Astrocyte (in vitro differentiated cells and primary cell): ENCODE results near the gene PSMC3IP. TPM values are rescaled to one million over a fixed set of nuclear protein-coding genes. Genes with fewer than 3 reads are reported as not detected.
"Not testable (repeated sequence)": the region's sequence is repeated elsewhere in the genome, so short reads cannot be mapped to it uniquely, and the experiment has no call there.

Source experiments
- DNase-seq: peaks from one replicate; pipeline ENCODE4 v3.0.0-alpha.2; 2010; ENCODE audit warnings: low read depth
- FAIRE-seq: peaks from 2 replicates; lab custom pipeline; 2011; peaks lifted over from hg19 to GRCh38; lab: Jason Lieb, UNC
- H2AFZ ChIP-seq: 2 replicates; pipeline ENCODE4 v1.6.0; 2012; ENCODE audit warnings: low read depth, low read length, inconsistent platforms
- H3K27ac ChIP-seq: 2 replicates; pipeline ENCODE4 v1.5.1; 2011; ENCODE audit warnings: low read depth, low read length, inconsistent platforms
- H3K27me3 ChIP-seq: 2 replicates; pipeline ENCODE4 v1.6.0; 2011; ENCODE audit warnings: low read length, inconsistent platforms; ENCODE audit not compliant: insufficient read depth
- H3K36me3 ChIP-seq: 2 replicates; pipeline ENCODE4 v1.5.1; 2011; ENCODE audit warnings: low read length, inconsistent platforms; ENCODE audit not compliant: insufficient read depth
- H3K4me1 ChIP-seq: 2 replicates; pipeline ENCODE4 v1.5.1; 2011; ENCODE audit warnings: low read length, inconsistent platforms; ENCODE audit not compliant: insufficient read depth
- H3K4me2 ChIP-seq: 2 replicates; pipeline ENCODE4 v1.6.0; 2012; ENCODE audit warnings: low read length, inconsistent platforms
- H3K4me3 ChIP-seq: 2 replicates; pipeline ENCODE4 v1.5.1; 2011; ENCODE audit warnings: low read depth, mild to moderate bottlenecking, low read length, inconsistent platforms; ENCODE audit not compliant: insufficient read depth
- H3K79me2 ChIP-seq: 2 replicates; pipeline ENCODE4 v1.6.0; 2012; ENCODE audit warnings: mild to moderate bottlenecking, low read length, inconsistent platforms; ENCODE audit not compliant: insufficient read depth
- H3K9ac ChIP-seq: 2 replicates; pipeline ENCODE4 v1.6.0; 2012; ENCODE audit warnings: mild to moderate bottlenecking, low read length, inconsistent platforms
- H3K9me3 ChIP-seq: 2 replicates; pipeline ENCODE4 v1.5.1; 2012; ENCODE audit warnings: low read depth, mild to moderate bottlenecking, low read length, inconsistent platforms; ENCODE audit not compliant: insufficient read depth
- H4K20me1 ChIP-seq: 2 replicates; pipeline ENCODE4 v1.6.0; 2012; ENCODE audit warnings: low read length, inconsistent platforms; ENCODE audit not compliant: insufficient read depth
- H3K27ac Mint-ChIP-seq: one replicate; pipeline ENCODE4 v1.8.0; 2021; ENCODE audit warnings: mild to moderate bottlenecking, mixed read lengths; ENCODE audit not compliant: unreplicated experiment
- H3K27me3 Mint-ChIP-seq: one replicate; pipeline ENCODE4 v1.8.0; 2021; ENCODE audit warnings: low read depth, mixed read lengths; ENCODE audit not compliant: unreplicated experiment
- H3K36me3 Mint-ChIP-seq: one replicate; pipeline ENCODE4 v1.8.0; 2021; ENCODE audit warnings: low read depth, mixed read lengths; ENCODE audit not compliant: unreplicated experiment
- H3K4me1 Mint-ChIP-seq: one replicate; pipeline ENCODE4 v1.8.0; 2021; ENCODE audit warnings: low read depth, mixed read lengths; ENCODE audit not compliant: unreplicated experiment
- H3K4me3 Mint-ChIP-seq: one replicate; pipeline ENCODE4 v1.8.0; 2021; ENCODE audit warnings: mild to moderate bottlenecking, moderate library complexity, mixed read lengths; ENCODE audit not compliant: unreplicated experiment
- H3K9me3 Mint-ChIP-seq: one replicate; pipeline ENCODE4 v1.8.0; 2021; ENCODE audit warnings: mild to moderate bottlenecking, mixed read lengths; ENCODE audit not compliant: unreplicated experiment
- EZH2 ChIP-seq: IDR thresholded peaks from 2 replicates; pipeline ENCODE4 v1.6.1; 2012; ENCODE audit warnings: mild to moderate bottlenecking, low read length, inconsistent platforms; ENCODE audit not compliant: insufficient read depth
- total RNA-seq: library from RNA; stranded (reverse); gene quantifications from 2 replicates; pipeline ENCODE4 v1.2.1, GENCODE V29; 2021
- TF ChIP-seq, protein P1 (sequence below): IDR thresholded peaks from 2 replicates; pipeline ENCODE4 v1.5.1; 2011; ENCODE audit warnings: low read depth, mild to moderate bottlenecking, inconsistent platforms, low read length, moderate library complexity; ENCODE audit not compliant: insufficient read depth

PSMC3IP gene
- total RNA-seq, 1 donor from 2014 or later = 8.7 TPM

GRCh38 chr17:42553161-42553818, 24.2 kb downstream of the PSMC3IP start:
- Histone ChIP-seq H2AFZ (no peak overlapping the region), H3K27me3 (no peaks in the 10 kb centered on the region), H3K4me3 (peak overlapping the region; percentile 69), H3K27ac (no peak overlapping the region), H3K9me3 (no peaks in the 10 kb centered on the region), H3K9ac (peak overlapping the region; percentile 92), H3K79me2 (peaks cover 27% of the 10 kb centered on the region), H3K4me2 (peak overlapping the region; percentile 91), H3K36me3 (no peaks in the 10 kb centered on the region), H3K4me1 (peaks cover 16% of the 10 kb centered on the region), H4K20me1 (peaks cover 9% of the 10 kb centered on the region)
- Mint-ChIP-seq H3K36me3 (peaks cover 2% of the 10 kb centered on the region), H3K4me1 (peaks cover 12% of the 10 kb centered on the region), H3K9me3 (no peaks in the 10 kb centered on the region), H3K27ac (no peak overlapping the region), H3K27me3 (no peaks in the 10 kb centered on the region), H3K4me3 (peak overlapping the region; percentile 91)
- peak; percentile 43 for DNase-seq
- FAIRE-seq = no peak
- TF ChIP-seq EZH2 = no peak
- TF ChIP-seq, protein P1, sequence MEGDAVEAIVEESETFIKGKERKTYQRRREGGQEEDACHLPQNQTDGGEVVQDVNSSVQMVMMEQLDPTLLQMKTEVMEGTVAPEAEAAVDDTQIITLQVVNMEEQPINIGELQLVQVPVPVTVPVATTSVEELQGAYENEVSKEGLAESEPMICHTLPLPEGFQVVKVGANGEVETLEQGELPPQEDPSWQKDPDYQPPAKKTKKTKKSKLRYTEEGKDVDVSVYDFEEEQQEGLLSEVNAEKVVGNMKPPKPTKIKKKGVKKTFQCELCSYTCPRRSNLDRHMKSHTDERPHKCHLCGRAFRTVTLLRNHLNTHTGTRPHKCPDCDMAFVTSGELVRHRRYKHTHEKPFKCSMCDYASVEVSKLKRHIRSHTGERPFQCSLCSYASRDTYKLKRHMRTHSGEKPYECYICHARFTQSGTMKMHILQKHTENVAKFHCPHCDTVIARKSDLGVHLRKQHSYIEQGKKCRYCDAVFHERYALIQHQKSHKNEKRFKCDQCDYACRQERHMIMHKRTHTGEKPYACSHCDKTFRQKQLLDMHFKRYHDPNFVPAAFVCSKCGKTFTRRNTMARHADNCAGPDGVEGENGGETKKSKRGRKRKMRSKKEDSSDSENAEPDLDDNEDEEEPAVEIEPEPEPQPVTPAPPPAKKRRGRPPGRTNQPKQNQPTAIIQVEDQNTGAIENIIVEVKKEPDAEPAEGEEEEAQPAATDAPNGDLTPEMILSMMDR = no peak

GRCh38 chr17:42552736-42553135, 24.8 kb downstream of the PSMC3IP start, which contains the start of gene HSD17B1:
HSD17B1 (plus strand) TSS chr17:42552923; CDS start chr17:42552934, 11 bp downstream.
- H3K27ac Mint-ChIP-seq, H3K27ac ChIP-seq, H2AFZ ChIP-seq, H3K27me3 ChIP-seq, H3K9me3 Mint-ChIP-seq, DNase-seq, H3K36me3 Mint-ChIP-seq, H4K20me1 ChIP-seq, FAIRE-seq, H3K27me3 Mint-ChIP-seq, H3K9me3 ChIP-seq, H3K36me3 ChIP-seq: not testable (repeated sequence)
- H3K4me3 Mint-ChIP-seq = peak within 1 kb of the TSS; percentile 91
- peak within 1 kb of the TSS; percentile 91 for H3K4me2 ChIP-seq
- peaks cover 12% of the 10 kb centered on the region for H3K4me1 Mint-ChIP-seq
- H3K4me1 ChIP-seq = peaks cover 16% of the 10 kb centered on the region
- H3K79me2 ChIP-seq = peaks cover 27% of the 10 kb centered on the region
- peak within 1 kb of the TSS; percentile 69 for H3K4me3 ChIP-seq
- H3K9ac ChIP-seq = peak within 1 kb of the TSS; percentile 92

DNA sequence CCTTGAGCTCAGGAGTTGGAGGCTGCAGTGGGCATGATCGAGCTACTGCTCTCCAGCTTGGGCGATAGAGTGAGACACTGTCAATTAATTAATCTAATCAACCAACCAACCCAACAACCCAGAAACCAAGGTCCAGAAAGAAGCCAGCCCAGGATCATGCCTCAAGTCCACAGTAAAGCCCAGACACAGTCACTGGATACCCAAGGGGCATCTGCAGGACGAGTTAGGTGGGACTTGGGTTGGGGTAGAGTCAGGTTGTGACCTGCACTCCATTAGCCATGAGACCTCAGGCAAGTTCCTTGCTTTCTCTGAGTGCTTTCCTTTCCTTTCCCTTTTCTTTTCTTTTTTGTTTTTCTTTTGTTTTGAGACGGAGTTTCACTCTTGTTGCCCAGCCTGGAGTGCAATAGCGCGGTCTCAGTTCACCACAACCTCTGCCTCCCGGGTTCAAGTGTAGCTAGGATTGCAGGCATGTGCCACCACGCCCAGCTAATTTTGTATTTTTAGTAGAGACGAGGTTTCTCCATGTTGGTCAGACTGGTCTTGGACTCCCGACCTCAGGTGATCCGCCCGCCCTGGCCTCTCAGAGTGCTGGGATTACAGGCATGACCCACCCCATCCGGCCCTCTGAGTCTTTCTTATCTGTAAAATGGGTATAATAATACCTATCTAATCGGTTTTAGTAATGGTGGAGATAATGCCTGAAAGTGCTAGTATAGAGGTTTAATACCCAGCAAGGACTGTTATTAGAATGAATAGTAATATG, 28.4 kb downstream of the PSMC3IP start:
- H3K4me2 ChIP-seq = peak overlapping the region; percentile 78
- H2AFZ ChIP-seq = no peak overlapping the region
- peaks cover 8% of the 10 kb centered on the region for H3K4me1 ChIP-seq
- Mint-ChIP-seq H3K4me3 (peak overlapping the region; percentile 50), H3K9me3 (no peaks in the 10 kb centered on the region), H3K4me1 (peaks cover 6% of the 10 kb centered on the region), H3K36me3 (peaks cover 2% of the 10 kb centered on the region), H3K27me3 (peaks cover 2% of the 10 kb centered on the region), H3K27ac (peak overlapping the region; percentile 41)
- H3K36me3 ChIP-seq = no peaks in the 10 kb centered on the region
- no peaks in the 10 kb centered on the region for H3K27me3 ChIP-seq
- H3K27ac ChIP-seq = no peak overlapping the region
- DNase-seq (no peak), FAIRE-seq (no peak)
- H3K9me3 ChIP-seq = no peaks in the 10 kb centered on the region
- H3K4me3 ChIP-seq = no peak overlapping the region
- H4K20me1 ChIP-seq = peaks cover 9% of the 10 kb centered on the region
- no peak overlapping the region for H3K9ac ChIP-seq
- TF ChIP-seq, protein P1 = no peak
- no peak for TF ChIP-seq EZH2
- H3K79me2 ChIP-seq = peaks cover 15% of the 10 kb centered on the region
